H1 (cell line): ENCODE data around the gene PDZRN3. TPM values are rescaled to one million over a fixed set of nuclear protein-coding genes. Genes with fewer than 3 reads are reported as not detected.

Experiments
- CTCF ChIA-PET: fragments of 300-600 bp; sonication (Branson Sonifier 250); formaldehyde crosslinking; loops from one replicate; lab custom pipeline; 2021; ENCODE audit not compliant: partially characterized antibody; lab: Charles Lee
- POLR2A ChIA-PET: fragments of 300-600 bp; sonication (Branson Sonifier 250); formaldehyde crosslinking; loops from one replicate; lab custom pipeline; 2021; ENCODE audit warnings: inconsistent platforms; ENCODE audit not compliant: partially characterized antibody; lab: Charles Lee
- DNase-seq, 2 experiments: peaks; one replicate each; pipeline versions ENCODE4 v3.0.0 to v3.0.0-alpha.2; 2010 to 2022; ENCODE audit warnings: low spot score in 2 of 2, low read depth in 1 of 2, mixed read lengths in 1 of 2
- FAIRE-seq: peaks from 2 replicates; lab custom pipeline; 2011; peaks lifted over from hg19 to GRCh38; lab: Jason Lieb, UNC
- H2AFZ ChIP-seq: 2 replicates; pipeline ENCODE4 v1.8.1; 2012; ENCODE audit warnings: low read length, inconsistent platforms
- H2AK5ac ChIP-seq: 2 replicates; pipeline ENCODE4 v1.6.1; 2013; ENCODE audit warnings: low read depth, low read length
- H2BK120ac ChIP-seq: replicated peaks from 2 replicates; pipeline ENCODE3; 2013; ENCODE audit warnings: low read depth, low read length, inconsistent platforms
- H2BK12ac ChIP-seq: 2 replicates; pipeline ENCODE4 v1.6.1; 2013; ENCODE audit warnings: low read depth, low read length
- H2BK15ac ChIP-seq: 2 replicates; pipeline ENCODE4 v1.6.1; 2013; ENCODE audit warnings: low read length
- H2BK20ac ChIP-seq: 2 replicates; pipeline ENCODE4 v1.6.1; 2013; ENCODE audit warnings: low read length
- H2BK5ac ChIP-seq: 2 replicates; pipeline ENCODE4 v1.6.1; 2013; ENCODE audit warnings: low read depth, low read length
- H3K14ac ChIP-seq: 2 replicates; pipeline ENCODE4 v1.6.1; 2013; ENCODE audit warnings: inconsistent platforms; ENCODE audit not compliant: insufficient read length
- H3K18ac ChIP-seq: 2 replicates; pipeline ENCODE4 v1.6.1; 2013; ENCODE audit warnings: low read length; ENCODE audit errors: extremely low read depth
- H3K23ac ChIP-seq: 2 replicates; pipeline ENCODE4 v1.6.1; 2013; ENCODE audit warnings: inconsistent platforms; ENCODE audit not compliant: insufficient read length
- H3K23me2 ChIP-seq: 2 replicates; pipeline ENCODE4 v1.6.1; 2013; ENCODE audit warnings: low read depth, low read length
- H3K27ac ChIP-seq: 2 replicates; pipeline ENCODE4 v1.6.1; 2011; ENCODE audit warnings: low read depth, low read length, inconsistent platforms
- H3K27me3 ChIP-seq, 4 experiments: replicated peaks in 1 of 4; 1 replicate in 1 of 4; 2 replicates in 3 of 4; pipeline versions ENCODE4 v1.6.1 to v1.8.1; 2011 to 2013; ENCODE audit warnings: low read length in 3 of 4, mild to moderate bottlenecking in 3 of 4, inconsistent platforms in 2 of 4, mixed read lengths in 2 of 4, moderate library complexity in 1 of 4; ENCODE audit not compliant: control insufficient read depth in 3 of 4, insufficient read depth in 3 of 4; ENCODE audit errors: extremely low read depth in 1 of 4
- H3K36me3 ChIP-seq, 4 experiments: 2 replicates each; pipeline versions ENCODE4 v1.6.1 to v1.8.1; 2011 to 2013; ENCODE audit warnings: mild to moderate bottlenecking in 4 of 4, low read length in 3 of 4, moderate library complexity in 2 of 4, control low read depth in 1 of 4, inconsistent platforms in 1 of 4; ENCODE audit not compliant: insufficient read depth in 4 of 4, control insufficient read depth in 2 of 4
- H3K4ac ChIP-seq: replicated peaks from 2 replicates; pipeline ENCODE3; 2013; ENCODE audit warnings: low read length, low read depth, mixed read lengths, inconsistent platforms; ENCODE audit not compliant: insufficient read length
- H3K4me1 ChIP-seq, 4 experiments: replicated peaks in 1 of 4; 1 replicate in 1 of 4; 2 replicates in 3 of 4; pipeline versions ENCODE4 v1.6.1 to v1.8.1; 2011 to 2013; ENCODE audit warnings: low read length in 3 of 4, inconsistent platforms in 2 of 4, mixed read lengths in 1 of 4; ENCODE audit not compliant: insufficient read depth in 4 of 4, control insufficient read depth in 3 of 4
- H3K4me2 ChIP-seq, 2 experiments: 2 replicates each; pipeline versions ENCODE4 v1.6.1 to v1.8.1; 2011 to 2013; ENCODE audit warnings: low read depth in 2 of 2, low read length in 2 of 2, control low read depth in 1 of 2, inconsistent platforms in 1 of 2, mild to moderate bottlenecking in 1 of 2; ENCODE audit not compliant: insufficient read depth in 1 of 2
- H3K4me3 ChIP-seq, 4 experiments: fragments of 200-600, 300-600 bp in 1 of 4; sonication (generic), shearing (Covaris generic), sonication (Bioruptor Twin) in 1 of 4; 2 replicates each; pipeline versions ENCODE4 v1.5.1 to v1.8.1; 2011 to 2016; ENCODE audit warnings: low read length in 4 of 4, low read depth in 3 of 4, control low read depth in 2 of 4, inconsistent platforms in 2 of 4, mild to moderate bottlenecking in 2 of 4, mixed read lengths in 1 of 4, moderate library complexity in 1 of 4; ENCODE audit not compliant: insufficient read depth in 2 of 4; ENCODE audit errors: extremely low read depth in 1 of 4
- H3K56ac ChIP-seq: replicated peaks from 2 replicates; pipeline ENCODE3; 2013; ENCODE audit warnings: low read depth, mild to moderate bottlenecking, mixed read lengths, low read length, inconsistent platforms; ENCODE audit not compliant: insufficient read length
- H3K79me1 ChIP-seq: 2 replicates; pipeline ENCODE4 v1.6.1; 2013; ENCODE audit warnings: low read depth, low read length, control low read depth
- H3K79me2 ChIP-seq, 2 experiments: 2 replicates each; pipeline versions ENCODE4 v1.6.1 to v1.8.1; 2012 to 2013; ENCODE audit warnings: low read length in 2 of 2, mild to moderate bottlenecking in 2 of 2, inconsistent platforms in 1 of 2; ENCODE audit not compliant: insufficient read depth in 2 of 2, control insufficient read depth in 1 of 2
- H3K9ac ChIP-seq, 4 experiments: replicated peaks in 1 of 4; 1 replicate in 1 of 4; 2 replicates in 3 of 4; pipeline versions ENCODE4 v1.6.1 to v1.8.1; 2011 to 2013; ENCODE audit warnings: low read depth in 3 of 4, low read length in 3 of 4, control low read depth in 2 of 4, mild to moderate bottlenecking in 2 of 4, moderate library complexity in 2 of 4, inconsistent platforms in 1 of 4; ENCODE audit errors: extremely low read depth in 1 of 4
- H3K9me3 ChIP-seq, 2 experiments: 2 replicates each; pipeline versions ENCODE4 v1.6.1 to v1.8.1; 2012 to 2013; ENCODE audit warnings: mild to moderate bottlenecking in 2 of 2, moderate library complexity in 2 of 2, control low read depth in 1 of 2, inconsistent platforms in 1 of 2, low read depth in 1 of 2, low read length in 1 of 2, mixed read lengths in 1 of 2; ENCODE audit not compliant: insufficient read depth in 2 of 2
- H4K20me1 ChIP-seq, 2 experiments: replicated peaks in 1 of 2; 2 replicates each; pipeline versions ENCODE3 to v1.8.1; 2011 to 2013; ENCODE audit warnings: inconsistent platforms in 2 of 2, low read length in 2 of 2, mild to moderate bottlenecking in 1 of 2; ENCODE audit not compliant: insufficient read depth in 2 of 2, control insufficient read depth in 1 of 2
- H4K5ac ChIP-seq: 2 replicates; pipeline ENCODE4 v1.6.1; 2013; ENCODE audit warnings: low read length, low read depth, mixed read lengths, inconsistent platforms; ENCODE audit not compliant: insufficient read length
- H4K8ac ChIP-seq: 2 replicates; pipeline ENCODE4 v1.8.0; 2013; ENCODE audit warnings: mild to moderate bottlenecking, moderate library complexity, low read length, inconsistent platforms; ENCODE audit not compliant: insufficient read depth; ENCODE audit errors: extremely low read depth
- H4K91ac ChIP-seq: replicated peaks from 2 replicates; pipeline ENCODE3; 2013; ENCODE audit warnings: low read length, mixed read lengths, inconsistent platforms; ENCODE audit not compliant: insufficient read length
- CHD1 ChIP-seq: IDR thresholded peaks from 2 replicates; pipeline ENCODE4 v1.6.1; 2012; ENCODE audit warnings: low read depth, low read length, improper control_type of control experiment
- KDM4A ChIP-seq: IDR thresholded peaks from one replicate; pipeline ENCODE4 v1.7.1; 2012; ENCODE audit warnings: low read depth, mild to moderate bottlenecking, moderate library complexity, low read length, inconsistent platforms; ENCODE audit not compliant: severe bottlenecking
- PHF8 ChIP-seq: fragments of 200-600 bp; sonication (generic); conservative IDR thresholded peaks from 2 replicates; pipeline ENCODE4 v1.7.1; 2012; ENCODE audit warnings: low read depth, mild to moderate bottlenecking, inconsistent platforms, low read length, moderate library complexity
- POLR2A ChIP-seq, 2 experiments: IDR thresholded peaks; 1 replicate in 1 of 2; 2 replicates in 1 of 2; pipeline ENCODE4 v1.6.1; 2011; ENCODE audit warnings: low read depth in 2 of 2, low read length in 2 of 2, mild to moderate bottlenecking in 2 of 2; ENCODE audit errors: control extremely low read depth in 1 of 2
- RBBP5 ChIP-seq: IDR thresholded peaks from 2 replicates; pipeline ENCODE4 v1.7.1; 2012; ENCODE audit warnings: low read depth, mild to moderate bottlenecking, inconsistent platforms, low read length, moderate library complexity, borderline replicate concordance
- SAP30 ChIP-seq: fragments of 300-600 bp; sonication (generic); IDR thresholded peaks from 2 replicates; pipeline ENCODE4 v1.7.1; 2012; ENCODE audit warnings: low read length, moderate library complexity, mild to moderate bottlenecking, inconsistent platforms; ENCODE audit not compliant: insufficient read depth, insufficient replicate concordance
- SIN3A ChIP-seq, 2 experiments: IDR thresholded peaks in 1 of 2; conservative IDR thresholded peaks in 1 of 2; 2 replicates each; pipeline ENCODE4 v1.6.1; 2011 to 2012; ENCODE audit warnings: low read length in 2 of 2, improper control_type of control experiment in 1 of 2, low read depth in 1 of 2, mild to moderate bottlenecking in 1 of 2
- WGBS, 2 experiments: shearing (Covaris generic) in 1 of 2; methylation state at CpG; one replicate each; pipeline versions ENCODE4 v1.1.6 to v1.1.7; 2013 to 2015; ENCODE audit warnings: low lambda C conversion rate in 2 of 2, mixed read lengths in 2 of 2, inconsistent platforms in 1 of 2, low coverage in 1 of 2, missing lambda C conversion rate in 1 of 2; ENCODE audit not compliant: insufficient replicate concordance in 2 of 2, insufficient coverage in 1 of 2, insufficient read length in 1 of 2; ENCODE audit errors: extremely low coverage in 1 of 2, missing lambda C conversion rate in 1 of 2; 5-methylcytosine and 5-hydroxymethylcytosine counted together
- long read RNA-seq, 2 experiments: library from RNA in 1 of 2; library from capped mRNA in 1 of 2; stranded (forward); transcript quantifications; one replicate each; pipeline ENCODE4 v2.0.0, GENCODE V29; 2021; ENCODE audit warnings: inconsistent platforms in 1 of 2
- polyA minus RNA-seq, 3 experiments: library from RNA; depleted of rRNA, polyadenylated mRNA; stranded (reverse); fragments of >200 nt; gene quantifications; 1 replicate in 2 of 3; 2 replicates in 1 of 3; pipeline ENCODE4 v1.2.3, GENCODE V29; 2011
- polyA plus RNA-seq, 7 experiments: library from polyadenylated mRNA; depleted of rRNA in 3 of 7; stranded (reverse) in 5 of 7; unstranded in 2 of 7; fragments of >200 nt in 5 of 7; fragments of 200-250 nt in 2 of 7; gene quantifications; 1 replicate in 5 of 7; 2 replicates in 1 of 7; 4 replicates in 1 of 7; pipeline versions ENCODE4 v1.2.1 to v1.2.3, GENCODE V29; 2011 to 2013; ENCODE audit warnings: missing spikeins in 2 of 7, mixed read lengths in 2 of 7
- total RNA-seq: library from RNA; stranded (reverse); fragmentation: NEBNext Ultra II Directional; extraction: Animal tissue kit (Norgen Biotek cat#: 25700); gene quantifications from 2 replicates; pipeline ENCODE4 v1.2.1, GENCODE V29; 2021

Gene PDZRN3
- total RNA-seq (16.8 and 20.5 TPM in 2 replicates), polyA plus RNA-seq (2011; rRNA removed) (4.2 and 5.0 TPM in 2 replicates), polyA minus RNA-seq (2011; rRNA and poly(A)+ RNA removed) (7.9 and 20.6 TPM in 2 replicates)
- polyA plus RNA-seq (2011; cell fraction: cytosol; rRNA removed), result 6.3 TPM
- 10.6 TPM for polyA plus RNA-seq (2011; cell fraction: nucleus; rRNA removed)
- polyA plus RNA-seq (2012, experiment 1 of 2), result 16.2 to 19.5 TPM (median 17.5 TPM) in 4 replicates
- 5.3 TPM for polyA plus RNA-seq (2012, experiment 2 of 2)
- polyA plus RNA-seq (2013, experiment 1 of 2), result 7.7 TPM
- 7.5 TPM for polyA plus RNA-seq (2013, experiment 2 of 2)
- 12.8 TPM for polyA minus RNA-seq (2011; cell fraction: cytosol; rRNA and poly(A)+ RNA removed)
- polyA minus RNA-seq (2011; cell fraction: nucleus; rRNA and poly(A)+ RNA removed), result 61.5 TPM
- long read RNA-seq, experiment 1, full-length matches to known transcripts, result 1 of 24 reads
- long read RNA-seq, experiment 1, partial matches to known transcripts, result 23 of 24 reads
- long read RNA-seq, experiment 1, other reads (novel, unspliced or antisense), result 0 of 24 reads
- long read RNA-seq, experiment 2, partial matches to known transcripts, result 2 of 4 reads
- long read RNA-seq, experiment 2, other reads (novel, unspliced or antisense), result 2 of 4 reads

DNA sequence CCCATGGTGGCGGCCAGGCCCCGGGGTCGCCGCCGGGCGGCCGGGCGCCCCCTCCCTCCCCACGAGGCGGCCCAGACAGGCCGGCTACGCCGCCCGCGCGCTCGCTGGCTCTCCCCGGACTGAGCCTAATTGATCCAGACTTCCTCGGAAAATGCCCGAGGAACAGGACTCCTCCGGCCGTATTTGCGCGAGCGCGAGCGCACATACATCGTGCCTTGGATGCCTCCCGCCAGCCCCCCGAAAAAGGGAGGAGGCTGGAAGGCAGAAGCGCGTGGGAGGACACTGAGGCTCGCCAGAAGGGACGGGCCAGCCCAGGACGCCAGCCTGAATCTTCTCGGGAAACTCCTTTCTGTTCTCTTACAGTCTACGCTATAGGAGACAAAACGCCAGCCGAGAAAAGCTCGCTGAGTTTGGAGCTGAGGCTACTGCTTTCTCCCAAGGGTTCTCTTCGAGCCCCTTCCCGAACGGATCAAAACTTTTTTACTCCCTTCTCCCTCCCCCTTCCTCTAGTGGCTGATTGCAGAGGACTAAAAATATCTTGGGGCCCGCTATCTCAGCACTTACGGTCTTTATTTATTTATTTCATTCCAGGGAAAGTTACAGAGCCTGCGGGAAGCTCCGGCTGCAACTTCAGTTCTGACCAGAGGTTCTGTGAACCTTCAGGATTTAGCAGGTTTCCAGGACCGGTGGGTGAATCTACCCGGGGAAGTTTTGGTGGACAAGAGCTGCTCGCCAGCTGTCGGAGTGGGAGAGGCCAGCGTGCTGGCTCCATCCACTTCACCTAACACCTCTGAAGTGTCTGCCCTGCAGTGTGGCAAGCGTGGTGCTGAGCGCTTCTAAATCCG is at the start of gene PDZRN3:
TSS of gene PDZRN3 (minus strand) at position 121 of the 845 bp plus-strand sequence.
- no peak within 1 kb of the TSS for H4K5ac ChIP-seq
- H4K20me1 ChIP-seq, result peaks cover 5 to 9% of the 10 kb centered on the region in 2 experiments
- H3K4me2 ChIP-seq, result peak within 1 kb of the TSS; percentile 77 to 100
- peak within 1 kb of the TSS; percentile 85 for H3K18ac ChIP-seq
- peak within 1 kb of the TSS; percentile 12 for H2BK120ac ChIP-seq
- peaks cover 0 to 29% of the 10 kb centered on the region in 2 experiments; a peak in 2 of 4 replicates for H3K79me2 ChIP-seq
- no peaks in the 10 kb centered on the region; the same call in 1 of the 2 replicates for H3K79me1 ChIP-seq
- peak within 1 kb of the TSS; percentile 85; the same call in 1 of the 2 replicates for H2BK5ac ChIP-seq
- peak within 1 kb of the TSS; percentile 9 to 56 (median 48) for H3K9ac ChIP-seq
- H3K23me2 ChIP-seq, result peaks cover 15% of the 10 kb centered on the region; the same call in 1 of the 2 replicates
- peak within 1 kb of the TSS; percentile 66 to 79 (median 69) for H3K4me3 ChIP-seq
- H2AK5ac ChIP-seq, result no peak within 1 kb of the TSS
- peak within 1 kb of the TSS; percentile 93 for H4K8ac ChIP-seq
- ChIA-PET POLR2A (interaction anchor here (0.7 to 1.8 kb wide), 6 partner anchors 10 to 141 kb away, joined by 3 to 6 read pairs (median 3); no protein-coding TSS in a partner anchor), CTCF (interaction anchor here (0.7 to 3.0 kb wide), 9 partner anchors 11 to 223 kb away, joined by 3 to 14 read pairs (median 4); no protein-coding TSS in a partner anchor)
- H2AFZ ChIP-seq, result peak within 1 kb of the TSS; percentile 99
- H2BK20ac ChIP-seq, result 0 out of 2 replicates have a peak within 1 kb of the TSS, but pooled peaks have one; percentile 43
- FAIRE-seq (peak; percentile 36), DNase-seq (peak; percentile 34 to 86)
- no peak within 1 kb of the TSS for H3K56ac ChIP-seq
- peak within 1 kb of the TSS; percentile 88; the same call in 1 of the 2 replicates for H2BK15ac ChIP-seq
- 6% methylated on average over 31 of the region's 55 CpGs; no CpG with 5 or more reads in 1 of the 2 experiments for WGBS, 2 experiments
- H3K14ac ChIP-seq, result no peak within 1 kb of the TSS
- H2BK12ac ChIP-seq, result no peak within 1 kb of the TSS; the same call in 1 of the 2 replicates
- peaks cover 0 to 18% (median 9%) of the 10 kb centered on the region in 4 experiments; a peak in 5 of 7 replicates for H3K27me3 ChIP-seq
- no peak within 1 kb of the TSS for H3K23ac ChIP-seq
- H3K9me3 ChIP-seq, result no peaks in the 10 kb centered on the region
- H3K36me3 ChIP-seq, result no peaks in the 10 kb centered on the region
- no peak within 1 kb of the TSS for H3K27ac ChIP-seq
- peak within 1 kb of the TSS; percentile 82 for H4K91ac ChIP-seq
- peaks cover 8 to 25% (median 9%) of the 10 kb centered on the region in 4 experiments for H3K4me1 ChIP-seq
- H3K4ac ChIP-seq, result no peak within 1 kb of the TSS
- TF ChIP-seq RBBP5 (peak; percentile 49; the same call in 1 of the 2 replicates), SIN3A (conservative IDR thresholded peaks at IDR 0.05 in 1 of 2, IDR thresholded peaks at IDR 0.05 in 1 of 2; ENCODE audit: low read depth in 1 of 2, low read length in 2 of 2) (no peak), SAP30 (no peak), POLR2A (IDR thresholded peaks at IDR 0.05; ENCODE audit: control extremely low read depth in 1 of 2, low read depth in 2 of 2, low read length in 2 of 2) (peak in 1 of 2 experiments; percentile 66; a peak in 2 of 3 replicates), PHF8 (0 out of 2 replicates have a peak, but pooled peaks have one; percentile 32), CHD1 (no peak), KDM4A (peak; percentile 20)
